Endothelial cell of umbilical vein (primary cell): ENCODE data around the gene RASGRP1. TPM values are rescaled to one million over a fixed set of nuclear protein-coding genes. Genes with fewer than 3 reads are reported as not detected.

Experiments used
- BruUV-seq: library from RNA; stranded (reverse); fragments of 400-500 nt; replicated peaks from 2 replicates; lab custom pipeline; 2021; lab: Mats Ljungman, UMichigan
- CTCF ChIA-PET: fragments of 300-600, 350-600 bp; sonication (Branson Sonifier 250); formaldehyde crosslinking; loops from one replicate; lab custom pipeline; 2021; ENCODE audit warnings: antibody characterized with exemption, inconsistent platforms; lab: Charles Lee
- POLR2A ChIA-PET: fragments of 300-600, 350-600 bp; sonication (Branson Sonifier 250); formaldehyde crosslinking; loops from one replicate; lab custom pipeline; 2021; ENCODE audit warnings: antibody characterized with exemption, inconsistent platforms; lab: Charles Lee
- DNase-seq: peaks from one replicate; pipeline ENCODE4 v3.0.0-alpha.2; 2011; ENCODE audit warnings: low read depth, low spot score
- FAIRE-seq: peaks from 2 replicates; lab custom pipeline; 2011; peaks lifted over from hg19 to GRCh38; lab: Jason Lieb, UNC
- H2AFZ ChIP-seq: 2 replicates; pipeline ENCODE4 v1.6.0; 2012; ENCODE audit warnings: low read depth, low read length, control low read depth, inconsistent platforms
- H3K27ac ChIP-seq: 2 replicates; pipeline ENCODE4 v1.5.1; 2011; ENCODE audit warnings: low read depth, mild to moderate bottlenecking, control low read depth, low read length, moderate library complexity; ENCODE audit not compliant: insufficient read depth
- H3K27me3 ChIP-seq, 2 experiments: 2 replicates each; pipeline versions ENCODE4 v1.6.0 to v1.6.1; 2011; ENCODE audit warnings: low read length in 2 of 2, mixed read lengths in 1 of 2; ENCODE audit not compliant: control insufficient read depth in 2 of 2, insufficient read depth in 2 of 2
- H3K36me3 ChIP-seq, 2 experiments: 2 replicates in 1 of 2; 3 replicates in 1 of 2; pipeline ENCODE4 v1.5.1; 2011; ENCODE audit warnings: low read length in 2 of 2, mild to moderate bottlenecking in 1 of 2, moderate library complexity in 1 of 2; ENCODE audit not compliant: control insufficient read depth in 2 of 2, insufficient read depth in 2 of 2; ENCODE audit errors: extremely low read depth in 1 of 2
- H3K4me1 ChIP-seq: 3 replicates; pipeline ENCODE4 v1.5.1; 2011; ENCODE audit warnings: mild to moderate bottlenecking, low read length; ENCODE audit not compliant: control insufficient read depth, insufficient read depth; ENCODE audit errors: extremely low read depth
- H3K4me2 ChIP-seq: 2 replicates; pipeline ENCODE4 v1.6.1; 2011; ENCODE audit warnings: low read length, control low read depth, mixed read lengths; ENCODE audit not compliant: insufficient read depth
- H3K4me3 ChIP-seq, 3 experiments: fragments of 200-600 bp in 1 of 3; sonication (generic), shearing (Covaris generic) in 1 of 3; replicated peaks in 1 of 3; 2 replicates each; pipeline ENCODE4 v1.5.1; 2011 to 2016; ENCODE audit warnings: control low read depth in 3 of 3, low read length in 3 of 3, mild to moderate bottlenecking in 2 of 3, inconsistent platforms in 1 of 3, low read depth in 1 of 3, moderate library complexity in 1 of 3; ENCODE audit not compliant: insufficient read depth in 1 of 3
- H3K79me2 ChIP-seq: 2 replicates; pipeline ENCODE4 v1.6.0; 2012; ENCODE audit warnings: low read length, inconsistent platforms; ENCODE audit not compliant: control insufficient read depth, insufficient read depth
- H3K9ac ChIP-seq: replicated peaks from 2 replicates; pipeline ENCODE3; 2011; ENCODE audit warnings: low read length, control low read depth; ENCODE audit not compliant: insufficient read depth; ENCODE audit errors: extremely low read depth
- H3K9me1 ChIP-seq: replicated peaks from 3 replicates; pipeline ENCODE4 v1.6.0; 2011; ENCODE audit warnings: mild to moderate bottlenecking, low read length; ENCODE audit not compliant: control insufficient read depth, insufficient read depth; ENCODE audit errors: extremely low read depth
- H3K9me3 ChIP-seq: replicated peaks from 2 replicates; pipeline ENCODE4 v1.5.1; 2012; ENCODE audit warnings: low read length, inconsistent platforms; ENCODE audit not compliant: control insufficient read depth, insufficient read depth
- H4K20me1 ChIP-seq: replicated peaks from 2 replicates; pipeline ENCODE3; 2011; ENCODE audit warnings: mild to moderate bottlenecking, low read length; ENCODE audit not compliant: control insufficient read depth, insufficient read depth; ENCODE audit errors: extremely low read depth
- EZH2 ChIP-seq: IDR thresholded peaks from 2 replicates; pipeline ENCODE4 v1.6.1; 2012; ENCODE audit warnings: borderline replicate concordance, low read depth, mild to moderate bottlenecking, moderate library complexity, low read length, inconsistent platforms; ENCODE audit not compliant: severe bottlenecking
- FOS ChIP-seq: IDR thresholded peaks from 2 replicates; pipeline ENCODE4 v1.6.1; 2011; ENCODE audit warnings: mild to moderate bottlenecking, low read length, moderate library complexity, borderline replicate concordance; ENCODE audit not compliant: insufficient read depth
- GATA2 ChIP-seq: IDR thresholded peaks from 2 replicates; pipeline ENCODE4 v1.7.0; 2011; ENCODE audit warnings: low read depth, mild to moderate bottlenecking, moderate library complexity, mixed read lengths, low read length; ENCODE audit not compliant: insufficient read length, insufficient read depth
- JUN ChIP-seq: IDR thresholded peaks from 2 replicates; pipeline ENCODE4 v1.6.1; 2011; ENCODE audit warnings: borderline replicate concordance, low read depth; ENCODE audit not compliant: insufficient read length, insufficient read depth
- MYC ChIP-seq: IDR thresholded peaks from one replicate; pipeline ENCODE4 v1.6.1; 2011; ENCODE audit warnings: mild to moderate bottlenecking, low read depth, low read length
- POLR2A ChIP-seq: IDR thresholded peaks from 2 replicates; pipeline ENCODE4 v1.6.1; 2012; ENCODE audit warnings: low read depth, mild to moderate bottlenecking, control low read depth, low read length
- POLR2AphosphoS5 ChIP-seq: IDR thresholded peaks from 2 replicates; pipeline ENCODE4 v1.6.1; 2012; ENCODE audit warnings: low read depth, mild to moderate bottlenecking, control low read depth, low read length, moderate library complexity; ENCODE audit not compliant: insufficient read depth
- dilution Hi-C: fragments of 300-500 bp; cut with MboI; formaldehyde crosslinking; loops from one replicate; pipeline ENCODE4 v1.15.0; 2019; ENCODE audit warnings: low sequenced_read_pairs; ENCODE audit not compliant: extremely low pct_ligation_motif_present
- intact Hi-C: fragments of 100-400 bp; cut with micrococcal nuclease; formaldehyde crosslinking; loops from one replicate; pipeline ENCODE4 v1.10.0; 2022
- polyA plus RNA-seq, 4 experiments: library from polyadenylated mRNA; depleted of rRNA in 3 of 4; stranded (reverse) in 3 of 4; unstranded in 1 of 4; fragments of >200 nt; gene quantifications; 2 replicates each; pipeline versions ENCODE4 v1.2.1 to v1.2.3, GENCODE V29; 2011 to 2012; ENCODE audit warnings: missing spikeins in 1 of 4
- total RNA-seq: library from RNA; stranded (reverse); gene quantifications from 2 replicates; pipeline ENCODE4 v1.2.3, GENCODE V29; 2021
- TF ChIP-seq, protein P1 (sequence below): IDR thresholded peaks from 2 replicates; pipeline ENCODE4 v1.6.1; 2011; ENCODE audit not compliant: insufficient read depth, insufficient read length
- TF ChIP-seq, protein P2 (sequence below), 2 donors: IDR thresholded peaks; 1 replicate in 1 of 2; 2 replicates in 1 of 2; pipeline ENCODE4 v1.5.1; 2011; ENCODE audit warnings: low read length in 2 of 2, mild to moderate bottlenecking in 2 of 2, moderate library complexity in 2 of 2, control low read depth in 1 of 2, inconsistent platforms in 1 of 2, low read depth in 1 of 2; ENCODE audit not compliant: insufficient read depth in 1 of 2; ENCODE audit errors: extremely low read depth in 1 of 2

Gene RASGRP1
- total and polyA plus RNA-seq, 2 donors (not counting 3 experiments of a cell fraction or from before 2014, with no cell fraction given) = 0.15 to 0.38 TPM

GRCh38 chr15:38576261-38576660 is 11.6 kb upstream of the RASGRP1 start:
- Histone ChIP-seq H2AFZ (no peak overlapping the region), H3K4me2 (no peak overlapping the region), H3K79me2 (no peaks in the 10 kb centered on the region), H3K27ac (no peak overlapping the region), H3K27me3 (peaks cover 6 to 8% of the 10 kb centered on the region in 2 experiments), H3K36me3 (no peaks in the 10 kb centered on the region), H3K9me1 (no peaks in the 10 kb centered on the region), H4K20me1 (no peaks in the 10 kb centered on the region), H3K4me3 (no peak overlapping the region), H3K9ac (no peak overlapping the region), H3K4me1 (no peaks in the 10 kb centered on the region), H3K9me3 (no peaks in the 10 kb centered on the region)
- no TSS peak for BruUV-seq
- POLR2A ChIA-PET = no interaction called here
- no peak for TF ChIP-seq JUN
- TF ChIP-seq, protein P1, sequence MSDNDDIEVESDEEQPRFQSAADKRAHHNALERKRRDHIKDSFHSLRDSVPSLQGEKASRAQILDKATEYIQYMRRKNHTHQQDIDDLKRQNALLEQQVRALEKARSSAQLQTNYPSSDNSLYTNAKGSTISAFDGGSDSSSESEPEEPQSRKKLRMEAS = no peak
- TF ChIP-seq, protein P2, sequence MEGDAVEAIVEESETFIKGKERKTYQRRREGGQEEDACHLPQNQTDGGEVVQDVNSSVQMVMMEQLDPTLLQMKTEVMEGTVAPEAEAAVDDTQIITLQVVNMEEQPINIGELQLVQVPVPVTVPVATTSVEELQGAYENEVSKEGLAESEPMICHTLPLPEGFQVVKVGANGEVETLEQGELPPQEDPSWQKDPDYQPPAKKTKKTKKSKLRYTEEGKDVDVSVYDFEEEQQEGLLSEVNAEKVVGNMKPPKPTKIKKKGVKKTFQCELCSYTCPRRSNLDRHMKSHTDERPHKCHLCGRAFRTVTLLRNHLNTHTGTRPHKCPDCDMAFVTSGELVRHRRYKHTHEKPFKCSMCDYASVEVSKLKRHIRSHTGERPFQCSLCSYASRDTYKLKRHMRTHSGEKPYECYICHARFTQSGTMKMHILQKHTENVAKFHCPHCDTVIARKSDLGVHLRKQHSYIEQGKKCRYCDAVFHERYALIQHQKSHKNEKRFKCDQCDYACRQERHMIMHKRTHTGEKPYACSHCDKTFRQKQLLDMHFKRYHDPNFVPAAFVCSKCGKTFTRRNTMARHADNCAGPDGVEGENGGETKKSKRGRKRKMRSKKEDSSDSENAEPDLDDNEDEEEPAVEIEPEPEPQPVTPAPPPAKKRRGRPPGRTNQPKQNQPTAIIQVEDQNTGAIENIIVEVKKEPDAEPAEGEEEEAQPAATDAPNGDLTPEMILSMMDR (IDR thresholded peaks at IDR 0.05; ENCODE audit: extremely low read depth in 1 of 2, insufficient read depth in 1 of 2, low read depth in 1 of 2, low read length in 2 of 2) = no peak
- no peak for TF ChIP-seq GATA2
- TF ChIP-seq MYC = no peak
- TF ChIP-seq POLR2AphosphoS5 = no peak
- no peak for TF ChIP-seq EZH2
- TF ChIP-seq POLR2A = no peak
- TF ChIP-seq FOS = no peak
- FAIRE-seq (no peak), DNase-seq (no peak)
- CTCF ChIA-PET = interaction anchor here (1.5 to 1.9 kb wide), 2 partner anchors 9 to 12 kb away, joined by 4 to 7 read pairs; partner anchors contain the start of gene RASGRP1
- dilution Hi-C loops = no loop called here
- intact Hi-C loops = no loop called here
